Peyer's patch (tissue), 4 donors: Measurements from ENCODE around the gene ANKRD11. TPM values are rescaled to one million over a fixed set of nuclear protein-coding genes. Genes with fewer than 3 reads are reported as not detected.

Experiments
- DNase-seq, 3 donors: peaks; one replicate each; pipeline ENCODE4 v3.0.0-alpha.2; 2017 to 2019
- H3K27ac ChIP-seq, 4 donors: fragments of 200-600 bp; sonication (generic); one replicate each; pipeline ENCODE4 v1.5.1; 2016 to 2019
- H3K27me3 ChIP-seq, 2 donors: fragments of 200-600 bp; sonication (generic); one replicate each; pipeline ENCODE4 v1.5.1; 2019
- H3K36me3 ChIP-seq, 3 donors: fragments of 200-600 bp; sonication (generic); one replicate each; pipeline ENCODE4 v1.5.1; 2016 to 2019
- H3K4me1 ChIP-seq, 4 donors: fragments of 200-600 bp; sonication (generic); one replicate each; pipeline ENCODE4 v1.5.1; 2016 to 2019
- H3K4me3 ChIP-seq, 4 donors: fragments of 200-600 bp; sonication (generic); 1 replicate in 3 of 4; 2 replicates in 1 of 4; pipeline ENCODE4 v1.5.1; 2016 to 2019; ENCODE audit warnings: mild to moderate bottlenecking in 1 of 4
- H3K9me3 ChIP-seq, 4 donors: fragments of 200-600 bp; sonication (generic); one replicate each; pipeline ENCODE4 v1.5.1; 2016 to 2019; ENCODE audit warnings: mild to moderate bottlenecking in 1 of 4
- POLR2A ChIP-seq, 2 donors: fragments of 450-650 bp; IDR thresholded peaks; one replicate each; pipeline ENCODE4 v1.5.1; 2017; ENCODE audit warnings: antibody characterized with exemption in 2 of 2, mild to moderate bottlenecking in 2 of 2, moderate library complexity in 2 of 2
- total RNA-seq, 4 donors: library from RNA; depleted of rRNA; stranded (reverse); fragments of >200 nt; gene quantifications; one replicate each; pipeline ENCODE4 v1.1.0, GENCODE V29; 2016
- TF ChIP-seq, protein P1 (sequence below), 6 experiments: fragments of 450-650 bp in 4 of 6; fragments of 200-600 bp in 2 of 6; sonication (generic) in 1 of 6; IDR thresholded peaks; one replicate each; pipeline ENCODE4 v1.5.1; 2017 to 2019; ENCODE audit warnings: antibody characterized with exemption in 6 of 6, mild to moderate bottlenecking in 3 of 6, moderate library complexity in 1 of 6

Gene ANKRD11
- total RNA-seq, 4 donors from 2014 or later: 177 to 227 (median 211) TPM

DNA sequence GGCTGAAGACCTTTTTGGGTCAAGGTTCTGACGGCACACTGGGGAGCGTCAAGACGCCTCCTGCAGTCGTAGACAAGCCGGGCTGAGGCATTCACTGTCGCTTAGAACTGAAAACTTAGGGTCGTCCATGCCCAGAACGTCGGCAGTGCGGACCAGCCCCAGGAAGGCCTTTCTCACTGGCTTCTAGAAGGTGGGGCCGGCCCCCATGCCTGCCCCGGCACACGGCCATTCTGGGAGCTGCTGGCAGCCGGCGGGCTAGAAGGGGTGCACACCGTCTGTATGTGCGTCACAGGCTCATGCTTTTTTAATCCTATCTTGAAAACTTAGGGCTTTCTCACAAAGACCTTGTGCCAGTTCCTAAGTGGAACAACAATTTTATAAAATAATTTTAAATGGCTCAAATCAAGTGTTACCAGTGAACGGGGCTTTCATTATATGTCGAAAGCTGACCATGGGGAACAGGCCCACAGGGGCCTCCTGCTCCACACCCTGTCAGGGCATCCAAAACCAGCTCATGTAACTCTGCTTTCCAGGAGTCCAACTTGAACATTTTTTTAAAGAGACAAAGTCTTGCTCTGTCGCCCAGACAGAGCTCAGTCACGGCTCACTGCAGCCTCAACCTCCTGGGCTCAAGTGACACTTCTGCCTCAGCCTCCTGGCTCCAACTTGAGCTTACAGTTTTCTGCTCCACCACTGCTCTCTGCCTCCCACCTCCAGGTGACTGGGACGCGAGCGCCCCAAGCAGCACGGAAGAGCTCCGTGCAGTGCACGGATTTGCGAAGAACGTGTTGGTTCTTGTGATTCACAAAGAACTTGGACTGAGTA lies 111.2 kb downstream of the ANKRD11 start:
- peaks cover 6 to 33% (median 24%) of the 10 kb centered on the region in 4 donors for H3K4me1 ChIP-seq
- H3K36me3 ChIP-seq: no peaks in the 10 kb centered on the region
- no peaks in the 10 kb centered on the region for H3K27me3 ChIP-seq
- H3K4me3 ChIP-seq: no peak overlapping the region
- H3K27ac ChIP-seq: no peak overlapping the region
- H3K9me3 ChIP-seq: no peaks in the 10 kb centered on the region
- TF ChIP-seq, protein P1, sequence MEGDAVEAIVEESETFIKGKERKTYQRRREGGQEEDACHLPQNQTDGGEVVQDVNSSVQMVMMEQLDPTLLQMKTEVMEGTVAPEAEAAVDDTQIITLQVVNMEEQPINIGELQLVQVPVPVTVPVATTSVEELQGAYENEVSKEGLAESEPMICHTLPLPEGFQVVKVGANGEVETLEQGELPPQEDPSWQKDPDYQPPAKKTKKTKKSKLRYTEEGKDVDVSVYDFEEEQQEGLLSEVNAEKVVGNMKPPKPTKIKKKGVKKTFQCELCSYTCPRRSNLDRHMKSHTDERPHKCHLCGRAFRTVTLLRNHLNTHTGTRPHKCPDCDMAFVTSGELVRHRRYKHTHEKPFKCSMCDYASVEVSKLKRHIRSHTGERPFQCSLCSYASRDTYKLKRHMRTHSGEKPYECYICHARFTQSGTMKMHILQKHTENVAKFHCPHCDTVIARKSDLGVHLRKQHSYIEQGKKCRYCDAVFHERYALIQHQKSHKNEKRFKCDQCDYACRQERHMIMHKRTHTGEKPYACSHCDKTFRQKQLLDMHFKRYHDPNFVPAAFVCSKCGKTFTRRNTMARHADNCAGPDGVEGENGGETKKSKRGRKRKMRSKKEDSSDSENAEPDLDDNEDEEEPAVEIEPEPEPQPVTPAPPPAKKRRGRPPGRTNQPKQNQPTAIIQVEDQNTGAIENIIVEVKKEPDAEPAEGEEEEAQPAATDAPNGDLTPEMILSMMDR (IDR thresholded peaks at IDR 0.05): no peak
- no peak for TF ChIP-seq POLR2A (IDR thresholded peaks at IDR 0.05)
- DNase-seq: no peak

DNA sequence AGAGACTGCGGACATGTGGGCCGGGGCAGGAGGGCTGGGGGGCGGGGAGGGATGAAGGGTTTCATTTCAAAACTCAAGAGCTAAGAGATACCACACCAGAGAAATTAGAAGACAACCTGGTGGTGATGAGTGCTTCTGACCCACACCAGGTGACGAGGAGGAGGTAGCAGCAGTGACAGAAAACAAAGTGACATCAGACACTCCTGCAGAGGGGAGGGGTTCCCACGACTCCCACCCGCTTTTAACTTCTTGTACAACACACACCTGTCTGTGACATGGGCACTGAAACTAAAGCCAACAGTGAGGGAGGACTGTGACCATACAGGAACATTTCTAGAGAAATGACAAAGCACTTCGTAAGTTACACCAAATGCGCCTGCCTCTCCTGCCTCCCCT lies 112.9 kb downstream of the ANKRD11 start:
- H3K4me3 ChIP-seq: no peak overlapping the region
- H3K9me3 ChIP-seq: no peaks in the 10 kb centered on the region
- TF ChIP-seq, protein P1 (IDR thresholded peaks at IDR 0.05): no peak
- no peaks in the 10 kb centered on the region for H3K36me3 ChIP-seq
- no peak overlapping the region for H3K27ac ChIP-seq
- peaks cover under 1 to 19% (median 9%) of the 10 kb centered on the region in 4 donors for H3K4me1 ChIP-seq
- H3K27me3 ChIP-seq: no peaks in the 10 kb centered on the region
- no peak for DNase-seq

DNA sequence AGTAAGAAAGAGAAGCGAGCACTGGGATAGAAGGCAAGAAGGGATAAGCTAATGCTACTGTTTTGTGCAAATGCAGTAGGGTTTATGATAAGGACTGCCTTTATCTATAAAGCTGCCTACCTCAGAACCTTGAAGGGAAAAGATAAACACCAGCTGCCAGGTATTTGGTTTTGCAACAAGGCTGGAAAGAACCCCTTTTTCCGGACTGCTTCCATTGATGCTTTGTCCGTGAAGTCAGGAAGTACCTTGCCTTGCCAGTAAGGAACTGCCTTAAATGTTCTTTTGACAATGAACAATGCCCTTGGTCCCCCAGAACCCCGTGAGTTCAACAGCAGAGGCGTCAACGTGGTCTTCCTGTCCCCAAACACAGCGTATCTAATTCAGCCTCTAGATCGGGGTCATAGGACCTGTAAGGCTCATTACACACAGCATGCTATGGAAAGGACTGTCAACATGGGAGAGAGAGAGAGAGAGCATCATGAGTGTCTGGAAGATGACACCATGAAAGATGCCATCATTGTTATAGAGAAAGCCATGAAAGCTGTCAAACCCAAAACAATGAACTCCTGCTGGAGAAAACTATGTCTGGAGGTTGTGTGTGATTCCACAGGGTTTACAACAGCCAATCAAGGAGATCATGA lies 113.4 kb downstream of the ANKRD11 start:
- Histone ChIP-seq H3K9me3 (no peaks in the 10 kb centered on the region), H3K4me3 (no peak overlapping the region), H3K36me3 (no peaks in the 10 kb centered on the region), H3K27me3 (no peaks in the 10 kb centered on the region), H3K27ac (no peak overlapping the region), H3K4me1 (peaks cover 0 to 17% (median 7%) of the 10 kb centered on the region in 4 donors)
- no peak for TF ChIP-seq POLR2A (IDR thresholded peaks at IDR 0.05)
- TF ChIP-seq, protein P1 (IDR thresholded peaks at IDR 0.05): no peak
- no peak for DNase-seq

DNA sequence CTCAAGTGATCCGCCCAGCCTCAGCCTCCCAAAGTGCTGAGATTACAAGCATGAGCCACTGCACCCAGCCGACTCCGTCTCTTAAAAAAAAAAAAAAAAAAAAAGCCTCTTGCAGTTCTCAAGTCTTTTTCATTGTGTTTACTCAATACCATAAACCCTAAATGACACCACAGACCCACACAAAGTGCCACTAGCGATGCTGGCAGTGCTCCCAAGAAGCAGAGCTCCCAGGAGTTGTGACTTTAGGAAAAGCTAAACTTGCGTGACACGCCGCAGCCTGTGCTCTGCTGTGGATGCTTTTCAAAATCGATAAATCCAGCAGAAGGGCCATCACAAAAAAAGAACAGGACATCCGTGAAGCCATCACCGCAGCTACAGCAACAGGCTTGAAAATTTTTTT lies 114.7 kb downstream of the ANKRD11 start:
- TF ChIP-seq POLR2A (IDR thresholded peaks at IDR 0.05): no peak
- TF ChIP-seq, protein P1 (IDR thresholded peaks at IDR 0.05): no peak
- H3K4me3 ChIP-seq: no peak overlapping the region
- no peak for DNase-seq
- H3K4me1 ChIP-seq: peaks cover 0 to 15% (median 4%) of the 10 kb centered on the region in 4 donors
- peak overlapping the region in 1 of 4 donors; percentile 47 for H3K27ac ChIP-seq
- peaks cover 0 to 6% (median 0%) of the 10 kb centered on the region in 3 donors for H3K36me3 ChIP-seq
- H3K27me3 ChIP-seq: no peaks in the 10 kb centered on the region
- H3K9me3 ChIP-seq: no peaks in the 10 kb centered on the region

DNA sequence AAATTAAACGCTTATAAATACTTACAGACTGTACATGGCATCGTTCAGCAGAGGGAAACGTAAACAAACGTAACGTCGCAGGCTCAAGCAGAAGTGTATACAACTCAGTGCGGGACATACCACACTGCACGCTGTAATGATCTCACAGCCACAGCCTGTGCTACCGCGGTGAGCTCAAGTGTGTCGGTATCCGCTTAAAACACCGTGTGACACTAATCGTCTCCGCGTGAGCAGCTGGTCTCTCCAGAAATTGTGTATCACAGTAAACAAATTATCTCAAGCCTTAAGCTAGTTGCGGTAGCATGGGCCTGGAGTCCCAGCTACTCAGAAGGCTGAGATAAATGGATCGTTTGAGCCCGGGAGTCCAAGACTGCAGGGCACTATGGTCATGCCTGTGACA lies 115.3 kb downstream of the ANKRD11 start:
- Histone ChIP-seq H3K36me3 (peaks cover 0 to 6% (median 0%) of the 10 kb centered on the region in 3 donors), H3K27me3 (no peaks in the 10 kb centered on the region), H3K4me1 (peaks cover 0 to 13% (median 6%) of the 10 kb centered on the region in 4 donors), H3K4me3 (peak overlapping the region in 1 of 4 donors; percentile 4), H3K27ac (peak overlapping the region in 2 of 4 donors; percentile 4 to 47), H3K9me3 (no peaks in the 10 kb centered on the region)
- TF ChIP-seq POLR2A (IDR thresholded peaks at IDR 0.05): no peak
- TF ChIP-seq, protein P1 (IDR thresholded peaks at IDR 0.05): no peak
- peak in 2 of 3 donors; percentile 83 to 84 for DNase-seq
